ENCODE results near the gene MROH7.

MROH7 gene

GRCh38 chr1:54724771-54725170 is 83.2 kb downstream of the MROH7 start:
- in situ Hi-C loops (cut with MboI; ENCODE audit: low sequenced_read_pairs) = no loop called here

GRCh38 chr1:54728027-54728426 is 86.4 kb downstream of the MROH7 start:
- in situ Hi-C loops (cut with MboI; ENCODE audit: low sequenced_read_pairs) = no loop called here

GRCh38 chr1:54736685-54737084 is 95.1 kb downstream of the MROH7 start:
- in situ Hi-C loops (cut with MboI; ENCODE audit: low sequenced_read_pairs) = no loop called here

- in situ Hi-C loops (cut with MboI; ENCODE audit: low sequenced_read_pairs) = no loop called here
These were observed 96.7 kb downstream of the MROH7 start for GRCh38 chr1:54738244-54738643.

- in situ Hi-C loops (cut with MboI; ENCODE audit: low sequenced_read_pairs) = no loop called here
These were observed 99.9 kb downstream of the MROH7 start for GRCh38 chr1:54741531-54741930.

GRCh38 chr1:54742282-54742681 is 100.7 kb downstream of the MROH7 start:
- in situ Hi-C loops (cut with MboI; ENCODE audit: low sequenced_read_pairs) = no loop called here

GRCh38 chr1:54743416-54744226 is 102.0 kb downstream of the MROH7 start:
- in situ Hi-C loops (cut with MboI; ENCODE audit: low sequenced_read_pairs) = no loop called here

- in situ Hi-C loops (cut with MboI; ENCODE audit: low sequenced_read_pairs) = no loop called here
These were observed 103.1 kb downstream of the MROH7 start for GRCh38 chr1:54744696-54745095.

GRCh38 chr1:54745274-54745673 is 103.7 kb downstream of the MROH7 start:
- in situ Hi-C loops (cut with MboI; ENCODE audit: low sequenced_read_pairs) = no loop called here

- in situ Hi-C loops (cut with MboI; ENCODE audit: low sequenced_read_pairs) = no loop called here
These were observed 104.3 kb downstream of the MROH7 start for GRCh38 chr1:54745864-54746263.

- in situ Hi-C loops (cut with MboI; ENCODE audit: low sequenced_read_pairs) = no loop called here
These were observed 106.7 kb downstream of the MROH7 start for GRCh38 chr1:54748094-54748835.

- in situ Hi-C loops (cut with MboI; ENCODE audit: low sequenced_read_pairs) = no loop called here
These were observed 109.0 kb downstream of the MROH7 start for GRCh38 chr1:54750596-54750995.

GRCh38 chr1:54751426-54751825 is 109.8 kb downstream of the MROH7 start:
- in situ Hi-C loops (cut with MboI; ENCODE audit: low sequenced_read_pairs) = no loop called here

- in situ Hi-C loops (cut with MboI; ENCODE audit: low sequenced_read_pairs) = no loop called here
These were observed 112.5 kb downstream of the MROH7 start for GRCh38 chr1:54754045-54754444.

- in situ Hi-C loops (cut with MboI; ENCODE audit: low sequenced_read_pairs) = no loop called here
These were observed 113.1 kb downstream of the MROH7 start for GRCh38 chr1:54754486-54755285.

GRCh38 chr1:54757833-54758232 is 116.2 kb downstream of the MROH7 start:
- in situ Hi-C loops (cut with MboI; ENCODE audit: low sequenced_read_pairs) = no loop called here

GRCh38 chr1:54758678-54759348 is 117.2 kb downstream of the MROH7 start:
- in situ Hi-C loops (cut with MboI; ENCODE audit: low sequenced_read_pairs) = no loop called here

All from HL-60/S4 treated with retinoic acid at 250 ng/mL for 4 days and 3 days (cell line).